Femur (tissue), 1 donor: ENCODE results near the gene SEC11C.
A peak's percentile ranks its signal among the peaks of the same experiment; 100 is the strongest.
"Not testable (repeated sequence)": the region's sequence is repeated elsewhere in the genome, so short reads cannot be mapped to it uniquely, and the experiment has no call there.

ENCODE experiments used
- DNase-seq: peaks from one replicate; pipeline ENCODE4 v3.0.0-alpha.2; 2017

Gene SEC11C

DNA sequence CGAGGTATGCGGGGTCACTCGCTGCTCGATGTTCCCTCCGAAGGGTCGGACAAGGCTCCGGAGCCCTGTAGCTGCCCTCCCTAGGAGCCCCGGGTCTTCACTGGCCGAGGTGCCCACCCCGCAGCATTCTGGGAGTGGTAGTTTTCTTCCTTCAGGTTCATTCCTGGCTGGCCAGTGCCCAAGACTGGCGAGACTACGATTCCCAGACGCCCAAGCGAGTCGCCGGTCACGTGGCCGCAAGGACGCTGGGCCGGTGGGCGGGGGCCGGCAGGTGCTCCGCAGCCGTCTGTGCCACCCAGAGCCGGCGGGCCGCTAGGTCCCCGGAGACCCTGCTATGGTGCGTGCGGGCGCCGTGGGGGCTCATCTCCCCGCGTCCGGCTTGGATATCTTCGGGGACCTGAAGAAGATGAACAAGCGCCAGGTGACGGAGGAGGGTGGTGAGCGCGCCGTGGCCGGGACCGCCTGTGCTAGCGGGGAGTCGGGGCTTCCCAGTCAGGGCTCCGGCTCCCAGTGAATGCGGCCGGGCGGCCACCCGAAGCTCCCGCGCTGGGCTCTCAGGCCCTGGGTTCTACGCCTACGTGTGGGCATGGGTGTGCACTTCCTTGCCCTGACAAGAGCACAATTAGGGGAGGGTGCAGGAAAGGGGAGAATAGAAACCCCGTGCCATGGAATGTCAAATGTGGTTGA is at the start of gene SEC11C:
TSS of gene SEC11C (plus strand) at position 270 of the 687 bp plus-strand sequence. CDS start at position 335, 65 bp downstream.
- peak; percentile 96 for DNase-seq

DNA sequence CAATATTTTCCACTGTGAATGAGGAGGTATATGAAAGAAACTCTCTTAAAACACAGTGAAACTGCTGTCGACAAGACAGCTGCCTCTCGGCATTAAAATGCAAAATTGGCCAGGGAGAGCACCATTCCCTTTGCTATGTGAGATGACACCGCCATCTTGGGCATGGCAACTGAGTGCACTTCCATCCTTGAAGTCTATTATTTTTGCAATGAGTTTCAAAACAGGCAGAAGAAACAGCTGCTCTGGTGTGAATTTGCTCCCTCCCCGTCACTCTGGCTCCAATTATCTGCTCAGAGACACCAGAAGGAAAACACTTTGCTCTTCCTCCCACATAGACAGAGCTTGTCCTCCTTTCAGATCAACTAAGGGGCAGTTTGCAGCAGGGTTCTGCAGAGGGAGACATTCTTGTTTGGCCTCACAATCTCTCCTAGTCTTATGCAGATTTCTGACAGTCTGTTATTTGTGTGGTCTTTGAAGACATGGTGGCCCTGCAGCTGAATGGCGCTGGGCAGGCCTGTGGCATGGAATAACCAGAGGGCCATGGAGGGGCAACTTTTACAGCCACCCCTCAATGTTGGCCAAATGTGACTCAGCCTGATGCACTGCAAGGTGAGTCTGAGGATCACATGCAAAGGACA is 48.6 kb upstream of the SEC11C start:
- no peak for DNase-seq

DNA sequence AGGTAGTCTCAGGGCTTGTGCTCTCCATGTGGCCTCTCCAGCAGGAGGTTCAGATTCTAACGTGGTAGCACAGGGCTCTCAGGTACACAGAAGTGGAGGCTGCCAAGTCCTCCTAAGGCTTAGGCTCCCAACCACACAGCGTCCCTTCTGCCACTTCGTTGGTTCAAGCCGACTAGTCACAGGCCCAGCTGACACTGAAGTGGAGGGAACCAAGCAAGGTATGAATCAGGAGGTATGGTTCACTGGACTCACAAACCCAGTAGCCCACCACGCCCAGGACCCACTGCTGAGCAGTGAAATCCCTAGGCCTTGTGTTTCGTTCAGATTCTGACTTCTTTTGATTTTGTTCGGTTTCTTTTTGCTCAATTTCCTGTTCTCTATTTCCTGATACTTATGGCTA is 46.0 kb upstream of the SEC11C start:
- DNase-seq, result no peak

DNA sequence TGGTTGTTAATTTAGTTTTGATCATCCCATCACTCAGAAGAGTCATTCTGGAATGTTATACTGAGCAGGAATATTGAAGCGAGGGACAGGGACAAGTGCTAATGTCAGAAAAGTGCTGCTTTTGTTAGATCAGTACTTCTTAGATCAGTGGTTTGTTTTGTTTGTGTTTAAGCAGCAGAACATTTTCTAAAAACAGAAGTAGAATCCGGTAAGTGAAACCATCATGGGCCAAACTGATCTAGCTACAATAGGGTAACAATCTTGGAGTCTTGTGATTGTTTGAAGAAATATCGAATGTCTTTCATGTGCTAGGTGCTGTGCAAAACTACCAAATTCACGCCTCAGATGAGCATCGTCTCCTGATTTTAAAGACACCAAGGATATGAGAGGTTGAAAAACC is 45.1 kb upstream of the SEC11C start:
- no peak for DNase-seq

DNA sequence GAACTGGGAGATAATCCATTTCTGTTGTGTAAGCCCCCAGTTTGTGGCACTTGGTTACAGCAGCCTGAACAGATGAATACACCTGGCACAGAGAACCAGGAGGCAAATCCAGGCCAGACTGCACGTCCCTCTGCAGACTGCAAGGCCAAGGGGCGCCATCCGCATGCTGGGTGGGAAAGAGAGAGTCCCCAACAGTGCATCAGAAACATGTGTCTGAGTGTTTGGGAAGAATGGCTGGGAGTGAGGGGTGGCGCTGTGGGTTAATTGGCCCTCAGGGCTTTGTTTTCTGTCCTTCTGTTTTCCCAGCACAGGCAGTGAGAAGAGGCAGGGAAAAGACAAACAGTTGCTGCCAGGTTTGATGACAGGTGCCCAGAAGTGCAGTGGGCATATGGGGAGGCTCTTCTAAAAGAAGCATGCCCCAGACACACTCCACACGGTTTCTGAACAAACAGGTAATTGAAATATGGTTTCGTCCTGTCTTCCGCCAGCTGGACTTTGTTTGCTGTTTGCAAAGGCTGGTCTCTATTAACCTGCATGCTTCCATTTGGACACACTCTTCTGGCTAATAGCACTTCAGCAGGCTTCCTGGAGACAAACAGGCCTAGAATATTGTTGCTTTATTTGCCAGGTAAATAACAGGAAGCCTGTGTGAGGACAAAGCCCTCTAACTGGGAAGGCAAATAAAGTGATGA is 43.4 kb upstream of the SEC11C start:
- DNase-seq, result no peak

DNA sequence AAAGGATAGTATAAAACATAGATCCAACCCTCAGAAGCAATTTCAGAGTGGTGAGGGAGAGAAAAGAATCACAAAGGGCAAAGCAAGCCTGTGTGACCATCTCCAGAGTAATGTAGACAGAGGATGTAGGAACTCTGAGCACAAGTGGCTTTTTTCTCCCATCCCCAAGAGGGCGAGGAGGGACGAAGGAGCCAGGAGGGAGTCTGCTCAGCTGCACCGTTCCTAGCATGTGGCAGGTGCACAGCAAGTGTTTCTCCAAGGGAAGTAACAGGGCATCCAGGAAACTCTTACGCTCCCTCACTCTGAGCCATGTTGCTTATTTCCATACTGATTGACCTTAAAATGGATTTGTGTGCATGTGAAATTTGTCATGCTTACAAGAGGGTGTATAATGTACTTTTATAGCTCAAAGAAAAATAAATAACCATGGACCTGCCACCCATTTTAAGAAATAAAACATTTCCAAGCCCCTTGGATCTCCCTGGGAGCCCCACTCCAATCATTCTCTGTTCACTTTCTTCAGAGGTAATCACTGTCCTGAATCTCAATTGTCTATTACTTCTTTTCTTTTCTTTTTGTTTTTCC is 37.8 kb upstream of the SEC11C start:
- DNase-seq, result no peak

DNA sequence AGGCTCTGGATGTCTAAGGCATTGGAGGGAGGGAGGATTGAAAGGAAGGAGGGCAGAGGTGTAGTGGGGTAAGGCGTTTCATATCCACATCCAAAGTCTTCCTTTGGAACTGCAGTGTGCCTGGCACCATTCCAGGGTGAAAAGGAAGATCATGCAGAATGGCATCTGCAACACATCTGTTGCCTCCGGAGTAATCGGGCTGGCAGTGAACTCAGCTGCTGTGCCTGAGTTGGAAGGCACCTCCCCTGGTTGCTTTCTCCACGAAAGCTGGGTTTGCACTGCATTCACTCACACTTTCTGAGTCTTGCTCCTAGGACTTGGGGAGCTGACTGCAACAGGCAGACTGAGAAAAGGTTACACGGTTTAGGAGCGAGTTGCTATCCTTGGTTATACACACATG is 30.3 kb upstream of the SEC11C start:
- no peak for DNase-seq

DNA sequence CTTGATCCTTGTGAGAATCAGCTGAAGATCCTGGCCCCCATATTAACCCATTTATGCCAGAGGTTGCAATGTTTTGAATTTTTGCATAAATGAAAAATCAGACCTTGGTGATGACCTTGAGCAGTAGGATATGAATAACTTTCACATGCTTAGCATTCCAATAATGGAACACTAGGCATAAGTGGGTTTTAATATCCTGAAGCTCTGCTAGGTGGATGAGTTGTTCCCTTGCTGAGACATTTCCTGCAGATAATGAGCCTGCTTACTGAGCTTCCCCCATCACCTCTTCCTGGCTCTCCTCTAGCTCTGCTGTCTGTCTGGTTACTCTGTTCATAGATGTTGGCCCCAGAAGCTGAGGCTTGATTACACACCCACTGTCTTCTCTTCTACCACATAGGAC is 25.5 kb upstream of the SEC11C start:
- no peak for DNase-seq

DNA sequence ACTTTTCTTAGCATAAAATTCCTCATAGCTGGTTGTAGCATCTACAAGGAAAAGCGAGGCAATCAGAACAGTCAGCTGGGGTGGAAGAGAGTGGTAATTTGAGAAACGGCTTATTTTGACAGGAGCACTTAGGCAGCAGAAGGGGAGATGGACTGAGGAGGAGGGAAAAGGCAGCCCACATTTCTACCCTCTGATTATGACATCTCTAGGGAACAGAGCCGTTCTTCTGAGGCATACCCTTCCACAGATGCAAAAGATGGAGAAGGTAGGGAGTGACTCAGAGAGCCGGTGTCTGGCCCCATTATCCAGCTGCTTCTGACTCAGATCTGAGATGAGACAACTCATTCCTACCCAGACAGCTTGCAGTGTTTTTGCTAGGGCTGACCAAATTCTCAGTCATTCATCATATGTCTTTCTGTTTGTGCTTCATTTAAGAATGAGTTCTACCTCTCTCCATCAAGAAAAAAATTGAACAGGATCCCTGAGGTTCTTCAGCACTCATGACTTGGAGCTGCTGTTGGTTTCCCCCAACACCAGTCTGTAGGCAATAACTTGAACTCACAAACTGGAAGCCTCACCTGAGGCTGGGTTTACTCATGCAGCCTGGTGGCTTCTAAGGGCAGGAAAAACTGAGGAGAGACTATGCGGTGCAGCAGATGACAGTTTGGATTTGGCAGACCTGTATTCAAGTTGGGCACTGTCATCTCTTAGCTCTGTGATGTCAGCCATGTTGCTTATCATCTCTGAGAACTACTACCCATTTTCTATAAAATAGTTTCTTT is 15.9 kb upstream of the SEC11C start:
- no peak for DNase-seq

DNA sequence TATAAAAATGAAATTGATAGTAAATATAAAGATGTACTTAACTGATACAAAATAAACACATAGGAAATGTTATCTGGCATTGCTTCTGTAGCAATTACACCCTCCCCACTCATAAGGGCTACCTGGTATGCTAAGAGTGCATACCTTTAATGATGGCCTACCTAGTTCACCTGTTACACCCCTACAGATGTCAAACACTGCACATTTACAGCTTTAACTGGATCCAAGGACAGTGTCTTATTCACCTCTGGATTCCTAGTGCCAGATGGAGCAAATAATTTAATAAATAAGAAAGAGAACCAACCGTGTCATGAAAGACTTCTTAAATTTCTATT is 15.3 kb upstream of the SEC11C start:
- DNase-seq, result no peak

DNA sequence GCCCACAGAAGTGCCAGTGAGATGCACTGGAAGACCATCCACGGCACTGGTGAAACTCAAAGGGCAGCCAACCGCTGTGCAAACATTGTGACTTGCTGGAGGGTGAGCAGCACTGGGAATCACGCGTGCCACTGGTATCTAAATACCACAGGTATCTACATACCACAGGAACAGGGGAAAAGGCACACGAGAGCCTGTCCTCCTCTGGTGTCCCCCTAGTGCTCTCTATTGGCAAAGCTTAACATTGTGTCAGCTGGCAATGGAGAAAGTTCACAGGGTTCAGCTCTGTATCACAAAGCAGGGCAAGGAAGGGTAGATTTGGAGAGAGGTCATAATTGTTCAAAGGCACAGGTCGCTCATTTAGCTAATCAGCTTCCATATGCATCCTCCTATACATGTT is 12.6 kb upstream of the SEC11C start:
- no peak for DNase-seq

DNA sequence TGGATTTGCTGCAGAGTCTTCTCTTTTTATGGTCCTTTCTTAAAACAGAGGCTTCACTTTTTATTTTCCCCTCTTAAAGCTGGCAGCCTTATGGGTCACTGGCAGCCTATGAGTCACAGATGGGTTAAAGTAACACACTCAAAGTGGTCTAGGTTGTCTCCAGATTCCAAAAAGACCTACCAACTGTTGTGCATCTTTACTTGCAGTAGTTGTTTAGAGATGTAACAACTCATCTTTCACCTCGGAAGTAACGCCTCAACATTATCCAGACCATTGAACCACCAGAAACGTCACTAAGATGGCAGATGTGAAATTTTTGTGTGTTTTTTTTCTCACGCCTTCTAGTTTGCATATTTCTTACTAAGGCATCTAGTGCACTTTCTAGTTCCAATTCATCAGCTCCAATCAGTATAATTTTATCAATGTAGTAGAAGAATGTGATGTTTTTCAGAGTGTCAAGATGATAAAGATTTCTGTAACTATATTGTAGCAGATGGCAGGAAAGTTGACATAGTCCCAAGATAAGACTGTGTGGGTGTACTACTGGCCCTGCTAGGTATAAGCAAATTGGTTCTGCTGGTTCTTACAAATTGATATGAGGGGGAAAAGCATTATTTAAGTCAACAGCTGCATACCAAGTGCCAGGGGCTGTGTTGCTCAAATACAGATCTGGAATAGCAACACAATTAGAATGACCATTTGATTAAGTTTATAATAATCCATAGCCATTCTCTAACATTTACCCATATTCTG is 9.6 kb upstream of the SEC11C start:
- DNase-seq, result no peak

DNA sequence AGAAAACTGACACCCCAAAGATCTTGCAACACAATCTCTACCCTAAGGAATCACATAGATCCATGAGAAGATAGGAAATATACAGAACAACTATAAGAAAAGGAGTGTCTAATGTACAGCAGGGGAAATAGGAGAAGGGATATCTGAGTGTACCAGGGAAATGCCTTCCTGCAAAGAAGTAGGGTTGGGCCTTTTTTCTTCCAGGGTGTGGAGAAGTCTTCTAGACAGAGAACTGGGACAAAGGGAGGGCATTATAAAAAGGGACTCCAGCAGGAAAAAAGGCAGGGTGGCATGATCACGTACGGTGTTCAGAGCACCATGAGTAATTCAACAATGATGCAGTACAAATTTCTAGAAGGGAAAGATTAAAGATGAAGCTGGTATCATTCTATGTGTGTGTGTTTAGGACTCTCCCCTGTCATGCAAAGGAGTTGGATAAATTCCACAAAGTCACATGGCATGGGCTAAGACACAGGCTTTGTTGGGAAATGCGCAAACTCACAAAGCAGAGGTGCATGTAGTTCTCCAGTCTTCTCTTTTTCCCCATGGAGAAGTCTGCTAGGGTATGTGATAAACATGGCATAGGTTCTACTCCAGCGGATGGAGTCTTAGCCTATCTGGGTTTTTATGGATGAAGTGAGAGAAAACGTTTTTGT is 6.7 kb upstream of the SEC11C start:
- DNase-seq, result no peak

DNA sequence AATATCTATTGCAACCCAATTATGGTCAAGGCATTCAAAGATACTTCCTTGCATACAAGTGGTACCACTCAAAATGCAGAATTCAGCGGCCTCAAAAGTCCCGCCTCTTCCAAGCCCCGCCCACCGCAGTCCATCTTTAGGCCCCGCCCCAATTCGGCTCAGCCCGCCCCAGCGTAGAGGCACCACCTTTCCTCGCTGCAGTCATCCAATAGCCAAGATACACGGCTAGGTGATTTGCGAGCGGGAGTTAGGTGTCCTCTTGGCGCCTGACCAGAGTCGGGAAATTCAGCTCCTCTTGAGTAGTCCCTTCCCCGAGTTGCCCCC is 431 bp upstream of the SEC11C start:
- DNase-seq, result peak; percentile 85

DNA sequence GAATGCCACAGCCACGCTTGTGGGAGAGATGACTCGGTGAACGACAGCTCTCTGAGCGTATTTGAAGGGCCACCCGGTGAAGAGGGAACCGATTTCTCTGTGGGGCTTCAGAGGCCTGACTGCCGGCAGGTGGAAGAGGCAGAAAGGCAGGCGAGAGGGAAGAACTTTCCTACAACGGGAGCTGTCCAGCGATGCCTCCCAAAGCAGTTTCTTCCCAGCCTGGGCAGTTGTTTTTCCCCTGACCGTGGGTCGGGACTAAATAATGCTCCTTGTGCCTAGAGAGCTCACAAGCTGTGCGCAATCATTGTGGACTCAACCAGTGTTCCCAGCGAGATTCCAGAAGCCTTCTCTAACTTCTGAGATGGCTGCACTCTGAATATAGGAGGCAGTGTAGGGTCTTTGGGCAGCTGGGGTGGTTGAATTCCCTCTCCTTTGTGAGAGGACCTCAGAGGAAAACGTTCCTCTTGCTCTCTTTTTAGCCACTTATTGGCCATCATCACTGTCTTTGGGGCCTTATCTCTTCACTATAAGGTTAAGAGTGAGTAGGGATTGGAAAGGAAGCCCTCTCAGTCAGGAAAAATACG is 710 bp downstream of the SEC11C start:
- peak; percentile 41 for DNase-seq

DNA sequence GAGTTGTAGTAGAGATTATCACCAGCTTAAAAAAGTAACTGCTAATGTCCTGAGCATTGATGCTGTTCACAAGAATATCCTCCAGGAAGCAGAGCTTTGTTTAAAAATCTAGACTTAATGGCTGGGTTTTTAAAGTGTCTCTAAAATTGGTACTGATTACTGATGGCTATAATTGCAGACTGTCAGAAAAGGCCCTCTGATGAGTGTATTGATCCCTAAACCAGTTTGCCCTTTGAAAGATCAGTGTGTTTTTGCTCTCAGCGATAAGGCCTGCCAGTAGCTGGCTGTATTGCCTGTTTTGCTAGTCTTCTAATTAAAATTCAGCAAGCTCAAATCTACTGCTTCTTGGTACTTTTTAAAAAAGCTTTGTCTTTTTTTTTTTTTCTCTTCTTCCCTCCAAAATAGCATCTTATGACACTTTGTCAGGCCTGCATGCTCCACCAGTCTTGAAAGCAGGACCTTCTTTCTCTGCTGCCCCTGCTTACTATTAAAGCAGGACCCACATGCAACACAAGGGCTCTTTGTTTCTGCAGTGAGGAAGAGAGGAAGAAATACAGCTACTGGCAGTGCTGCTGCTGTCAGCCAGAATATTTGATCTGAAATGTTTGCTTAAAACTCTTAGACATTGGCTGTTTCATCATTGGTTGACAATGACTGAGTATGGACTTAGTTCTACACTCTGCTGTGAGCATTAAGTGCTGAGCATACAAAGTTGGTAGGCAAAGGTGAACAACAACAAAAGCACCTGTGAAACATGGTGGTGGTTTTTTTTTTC is 1.8 kb downstream of the SEC11C start:
- DNase-seq, result no peak

DNA sequence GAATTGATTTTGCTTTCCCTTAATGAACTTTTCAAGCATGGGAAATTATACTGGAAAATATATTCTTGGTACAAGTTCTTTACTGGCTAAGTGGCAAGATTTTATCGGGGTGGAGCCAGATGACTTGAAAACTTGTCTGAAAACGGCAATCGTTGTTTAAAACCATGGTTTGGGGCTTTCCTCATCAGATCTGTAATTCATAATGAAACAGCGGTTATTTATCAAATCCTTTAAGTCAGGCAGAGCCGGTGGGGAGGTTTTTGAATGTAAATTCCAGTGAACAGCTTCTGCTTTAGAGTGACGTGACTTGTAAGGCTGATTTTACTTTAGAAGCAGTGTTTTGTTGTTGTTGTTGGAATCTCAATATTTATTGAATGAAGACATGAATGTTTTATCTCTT is 2.6 kb downstream of the SEC11C start:
- DNase-seq, result no peak

DNA sequence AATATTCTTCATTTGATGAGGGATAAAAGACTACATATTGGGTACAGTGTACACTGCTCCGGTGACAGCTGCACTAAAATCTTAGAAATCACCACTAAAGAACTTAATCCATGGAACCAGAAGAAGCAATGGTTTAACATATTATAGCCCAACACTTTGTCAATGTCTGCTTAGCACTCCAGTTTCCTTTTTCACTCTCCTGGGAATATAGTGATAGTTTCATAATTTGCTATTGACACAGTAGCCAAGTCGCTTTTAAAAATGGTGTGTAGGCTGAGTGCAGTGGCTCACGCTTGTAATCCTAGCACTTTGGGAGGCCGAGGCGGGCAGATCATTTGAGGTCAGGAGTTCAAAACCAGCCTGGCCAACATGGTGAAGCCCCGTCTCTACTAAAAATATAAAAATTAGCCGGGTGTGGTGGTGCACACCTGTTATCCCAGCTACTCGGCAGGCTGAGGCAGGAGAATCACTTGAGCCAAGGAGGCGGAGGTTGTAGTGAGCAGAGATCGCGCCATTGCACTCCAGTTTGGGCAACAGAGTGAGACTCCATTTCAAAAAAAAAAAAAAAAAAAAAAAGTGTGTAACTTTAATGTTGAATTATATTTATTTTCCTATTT is 3.2 kb downstream of the SEC11C start:
- DNase-seq, result not testable (repeated sequence)

DNA sequence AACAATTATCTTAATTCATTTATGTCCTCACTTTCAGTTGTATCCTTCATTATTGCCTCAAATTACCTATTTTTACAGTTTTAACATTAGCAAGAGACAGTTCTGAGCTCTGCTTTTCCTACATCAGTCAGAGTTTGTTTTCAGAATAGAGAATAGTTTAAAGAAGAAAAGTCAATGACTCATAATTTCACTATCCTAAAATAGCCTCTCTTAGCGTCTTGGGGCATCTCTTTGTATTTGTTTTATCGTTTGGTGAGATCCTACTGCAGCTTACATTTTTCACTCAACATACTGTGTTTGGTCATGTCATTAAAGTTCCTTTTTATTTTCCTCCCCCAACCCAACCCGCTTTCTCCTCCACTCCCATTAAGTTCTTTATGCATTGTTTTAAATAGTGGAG is 3.8 kb downstream of the SEC11C start:
- no peak for DNase-seq

DNA sequence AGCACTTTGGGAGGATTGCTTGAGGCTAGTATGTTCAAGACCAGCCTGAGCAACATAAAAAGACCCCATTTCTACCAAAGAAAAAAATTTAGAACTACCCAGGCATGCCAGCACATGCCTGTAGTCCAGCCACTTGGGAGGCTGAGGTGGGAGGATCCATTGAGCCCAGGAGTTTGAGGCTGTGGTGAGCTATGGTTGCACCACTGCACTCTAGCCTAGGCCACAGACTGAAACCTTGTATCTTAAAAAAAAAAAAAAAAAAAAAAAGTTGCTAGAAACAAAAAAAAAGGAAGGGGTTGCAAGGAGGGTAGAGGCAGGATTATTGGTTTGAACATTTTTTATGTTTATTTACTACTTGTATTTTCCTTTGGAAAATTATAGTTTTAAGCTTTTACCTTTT is 4.8 kb downstream of the SEC11C start:
- DNase-seq, result no peak
